ENCODE results near the gene ZNF391. TPM values are rescaled to one million over a fixed set of nuclear protein-coding genes. Genes with fewer than 3 reads are reported as not detected.
"Not testable (repeated sequence)": the region's sequence is repeated elsewhere in the genome, so short reads cannot be mapped to it uniquely, and the experiment has no call there.

Gene ZNF391
- total RNA-seq, 3 donors from 2014 or later, result 1.9 to 2.5 (median 2.2) TPM

GRCh38 chr6:27400877-27401642 is 12.5 kb downstream of the ZNF391 start:
- no peaks in the 10 kb centered on the region for H3K27me3 Mint-ChIP-seq (ENCODE audit: low read depth)
- no peak overlapping the region for H3K4me3 Mint-ChIP-seq
- H3K36me3 Mint-ChIP-seq (ENCODE audit: insufficient read depth), result peaks cover 48% of the 10 kb centered on the region
- H3K9me3 Mint-ChIP-seq, result peaks cover 57% of the 10 kb centered on the region
- no peak for ATAC-seq
- DNase-seq, result no peak
- H3K4me1 Mint-ChIP-seq (ENCODE audit: low read depth), result no peaks in the 10 kb centered on the region

- Mint-ChIP-seq H3K36me3 (ENCODE audit: insufficient read depth) (peaks cover 16% of the 10 kb centered on the region), H3K4me3 (no peak overlapping the region), H3K27me3 (ENCODE audit: low read depth) (no peaks in the 10 kb centered on the region), H3K9me3 (peaks cover 34% of the 10 kb centered on the region), H3K4me1 (ENCODE audit: low read depth) (no peaks in the 10 kb centered on the region)
- no peak for ATAC-seq
- DNase-seq, result no peak
Measured at GRCh38 chr6:27406085-27406484, 17.5 kb downstream of the ZNF391 start.

DNA sequence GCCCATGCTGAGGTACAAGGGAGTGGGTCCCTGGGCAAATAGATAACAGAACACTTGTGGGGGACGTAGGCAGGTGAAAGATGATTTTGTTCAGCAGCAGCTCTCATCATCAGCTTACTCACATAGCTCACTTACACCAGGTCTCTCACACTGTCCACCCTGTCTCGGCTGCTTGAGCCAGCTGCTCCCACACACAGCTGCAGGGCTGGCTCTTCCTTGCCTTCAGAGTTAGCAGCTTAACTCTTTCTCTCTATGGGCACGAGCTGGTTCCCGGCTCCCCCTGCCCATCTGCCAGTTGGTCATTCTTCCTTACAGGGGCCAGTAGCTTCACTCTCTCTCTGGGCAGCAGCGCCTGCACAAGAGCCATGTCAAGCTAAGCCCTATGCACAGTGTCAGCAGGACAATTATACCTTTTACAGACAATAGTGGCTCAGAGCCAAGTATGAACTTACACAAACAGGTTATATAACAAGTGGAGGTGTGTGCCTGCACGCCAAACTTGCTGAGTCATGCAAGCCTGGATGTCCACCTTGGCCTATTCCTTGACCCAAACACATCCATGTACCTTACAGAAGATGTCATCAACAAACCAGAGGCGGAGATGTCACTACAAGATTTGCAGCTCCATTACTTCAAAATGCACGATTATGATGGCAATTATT is 18.7 kb downstream of the ZNF391 start:
- peaks cover 9% of the 10 kb centered on the region for H3K36me3 Mint-ChIP-seq (ENCODE audit: insufficient read depth)
- no peak for DNase-seq
- no peak for ATAC-seq
- no peaks in the 10 kb centered on the region for H3K4me1 Mint-ChIP-seq (ENCODE audit: low read depth)
- peaks cover 23% of the 10 kb centered on the region for H3K9me3 Mint-ChIP-seq
- H3K27me3 Mint-ChIP-seq (ENCODE audit: low read depth), result no peaks in the 10 kb centered on the region
- H3K4me3 Mint-ChIP-seq, result no peak overlapping the region

GRCh38 chr6:27414300-27414699 is 25.7 kb downstream of the ZNF391 start:
- no peaks in the 10 kb centered on the region for H3K4me1 Mint-ChIP-seq (ENCODE audit: low read depth)
- DNase-seq (no peak), ATAC-seq (no peak)
- no peak overlapping the region for H3K4me3 Mint-ChIP-seq
- no peaks in the 10 kb centered on the region for H3K9me3 Mint-ChIP-seq
- peaks cover 9% of the 10 kb centered on the region for H3K27me3 Mint-ChIP-seq (ENCODE audit: low read depth)
- H3K36me3 Mint-ChIP-seq (ENCODE audit: insufficient read depth), result no peaks in the 10 kb centered on the region

DNA sequence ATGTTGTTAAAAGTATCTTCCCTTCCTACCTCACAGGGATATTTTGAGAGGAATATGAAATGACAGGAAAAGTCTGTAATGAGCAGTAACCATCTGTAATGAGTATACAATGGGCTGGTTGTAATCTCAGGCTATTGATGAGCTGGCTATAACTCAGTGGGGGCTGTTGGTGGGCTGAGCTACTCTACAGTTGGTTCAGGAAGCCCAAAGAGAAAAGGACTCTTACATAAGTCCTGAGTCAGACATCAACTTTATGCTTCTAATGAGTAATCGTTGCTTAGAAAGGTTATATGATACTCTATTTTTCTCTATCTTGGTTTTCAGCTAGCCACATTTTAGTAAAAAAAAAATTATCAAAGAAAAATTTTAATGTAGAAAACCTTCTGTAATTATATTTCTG is 26.4 kb downstream of the ZNF391 start:
- H3K36me3 Mint-ChIP-seq (ENCODE audit: insufficient read depth), result no peaks in the 10 kb centered on the region
- H3K9me3 Mint-ChIP-seq, result no peaks in the 10 kb centered on the region
- peaks cover 14% of the 10 kb centered on the region for H3K27me3 Mint-ChIP-seq (ENCODE audit: low read depth)
- ATAC-seq, result no peak
- no peaks in the 10 kb centered on the region for H3K4me1 Mint-ChIP-seq (ENCODE audit: low read depth)
- H3K4me3 Mint-ChIP-seq, result no peak overlapping the region
- DNase-seq, result no peak

- Mint-ChIP-seq H3K4me1 (ENCODE audit: low read depth) (no peaks in the 10 kb centered on the region), H3K9me3 (no peaks in the 10 kb centered on the region), H3K36me3 (ENCODE audit: insufficient read depth) (no peaks in the 10 kb centered on the region), H3K4me3 (no peak overlapping the region), H3K27me3 (ENCODE audit: low read depth) (peaks cover 20% of the 10 kb centered on the region)
- DNase-seq, result no peak
- ATAC-seq, result no peak
Measured at GRCh38 chr6:27415898-27416297, 27.3 kb downstream of the ZNF391 start.

DNA sequence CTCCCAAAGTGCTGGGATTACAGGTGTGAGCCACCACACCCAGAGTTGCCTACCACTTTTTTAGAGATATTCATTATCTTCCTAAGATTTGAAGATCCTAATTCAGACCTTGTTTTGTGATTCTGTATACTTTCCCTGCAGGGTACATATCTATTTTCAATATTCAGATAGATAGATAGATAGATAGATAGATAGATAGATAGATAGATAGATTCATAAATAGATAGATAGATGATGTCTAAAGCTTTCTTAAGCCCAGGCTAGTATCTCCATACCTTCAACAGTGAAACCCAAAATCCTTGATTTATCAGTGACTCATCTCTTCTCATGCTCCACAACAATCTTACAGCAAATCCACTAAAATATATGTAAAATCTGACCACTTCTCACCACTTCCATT is 30.8 kb downstream of the ZNF391 start:
- ATAC-seq (no peak), DNase-seq (no peak)
- H3K36me3 Mint-ChIP-seq (ENCODE audit: insufficient read depth), result no peaks in the 10 kb centered on the region
- no peaks in the 10 kb centered on the region for H3K4me1 Mint-ChIP-seq (ENCODE audit: low read depth)
- H3K9me3 Mint-ChIP-seq, result no peaks in the 10 kb centered on the region
- H3K27me3 Mint-ChIP-seq (ENCODE audit: low read depth), result peaks cover 29% of the 10 kb centered on the region
- no peak overlapping the region for H3K4me3 Mint-ChIP-seq

DNA sequence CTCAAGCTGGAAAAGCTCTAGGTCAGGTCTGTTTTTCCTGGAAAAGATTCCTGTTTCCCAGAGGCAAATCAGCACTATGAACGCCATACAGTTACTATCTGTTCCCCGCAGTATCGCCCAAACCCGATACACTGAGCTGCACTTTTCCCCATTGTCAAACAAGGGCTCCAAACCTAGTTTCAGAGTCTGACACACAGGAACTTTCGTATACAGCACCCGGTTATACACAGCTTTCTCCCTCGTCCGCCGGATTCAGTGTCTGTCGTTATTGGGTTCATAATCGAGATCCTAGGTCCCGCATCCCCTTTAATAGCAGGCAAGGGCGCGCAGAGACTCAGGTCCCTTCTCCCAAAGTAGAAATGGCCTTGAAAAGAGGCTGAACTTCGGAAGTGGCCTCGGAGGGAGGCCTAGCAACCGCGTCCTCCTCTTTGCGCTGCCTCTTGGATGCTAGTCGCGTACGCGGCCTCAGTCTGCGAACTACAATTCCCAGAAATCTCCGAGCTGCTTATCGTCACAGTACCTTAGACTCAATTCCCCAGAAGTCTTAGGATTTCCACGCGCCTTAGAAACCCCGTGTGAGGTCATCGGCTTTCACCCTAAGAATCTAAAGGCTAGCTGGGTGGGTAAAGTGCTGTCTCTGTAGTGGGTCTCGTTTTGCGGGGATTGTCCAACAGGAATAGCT is 34.2 kb downstream of the ZNF391 start:
- no peak overlapping the region for H3K4me3 Mint-ChIP-seq
- DNase-seq, result no peak
- no peak for ATAC-seq
- H3K9me3 Mint-ChIP-seq, result no peaks in the 10 kb centered on the region
- H3K27me3 Mint-ChIP-seq (ENCODE audit: low read depth), result peaks cover 24% of the 10 kb centered on the region
- no peaks in the 10 kb centered on the region for H3K36me3 Mint-ChIP-seq (ENCODE audit: insufficient read depth)
- H3K4me1 Mint-ChIP-seq (ENCODE audit: low read depth), result no peaks in the 10 kb centered on the region

- not testable (repeated sequence) for DNase-seq; H3K9me3 Mint-ChIP-seq; H3K36me3 Mint-ChIP-seq (ENCODE audit: insufficient read depth); H3K4me3 Mint-ChIP-seq; H3K4me1 Mint-ChIP-seq (ENCODE audit: low read depth); ATAC-seq
- peaks cover 16% of the 10 kb centered on the region for H3K27me3 Mint-ChIP-seq (ENCODE audit: low read depth)
Measured at GRCh38 chr6:27424851-27425250, 36.3 kb downstream of the ZNF391 start.

- H3K36me3 Mint-ChIP-seq (ENCODE audit: insufficient read depth), result no peaks in the 10 kb centered on the region
- DNase-seq (no peak), ATAC-seq (no peak)
- no peaks in the 10 kb centered on the region for H3K4me1 Mint-ChIP-seq (ENCODE audit: low read depth)
- peaks cover 8% of the 10 kb centered on the region for H3K27me3 Mint-ChIP-seq (ENCODE audit: low read depth)
- H3K9me3 Mint-ChIP-seq, result no peaks in the 10 kb centered on the region
- no peak overlapping the region for H3K4me3 Mint-ChIP-seq
Measured at GRCh38 chr6:27426045-27426620, 37.6 kb downstream of the ZNF391 start.

DNA sequence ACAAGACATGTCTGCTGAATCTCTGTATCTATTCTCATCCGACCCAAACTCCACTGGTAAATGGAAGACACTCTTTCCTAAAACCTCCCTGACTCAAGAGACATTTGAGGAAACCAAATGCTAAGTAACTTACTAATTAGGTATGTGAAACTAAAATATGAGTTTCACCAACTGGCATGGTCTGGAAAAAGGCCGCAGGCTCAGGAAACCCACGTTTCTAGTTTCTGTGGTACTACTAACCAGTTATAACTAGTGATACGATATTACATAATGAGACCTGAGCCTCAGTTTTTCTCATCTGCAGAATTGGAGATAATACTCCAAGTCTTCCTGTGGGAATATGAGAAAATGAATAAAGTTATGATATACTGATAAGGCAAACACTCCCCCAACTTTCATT is 39.9 kb downstream of the ZNF391 start:
- DNase-seq (no peak), ATAC-seq (no peak)
- H3K9me3 Mint-ChIP-seq, result peaks cover 2% of the 10 kb centered on the region
- H3K4me3 Mint-ChIP-seq, result no peak overlapping the region
- no peaks in the 10 kb centered on the region for H3K4me1 Mint-ChIP-seq (ENCODE audit: low read depth)
- no peaks in the 10 kb centered on the region for H3K36me3 Mint-ChIP-seq (ENCODE audit: insufficient read depth)
- peaks cover 2% of the 10 kb centered on the region for H3K27me3 Mint-ChIP-seq (ENCODE audit: low read depth)

DNA sequence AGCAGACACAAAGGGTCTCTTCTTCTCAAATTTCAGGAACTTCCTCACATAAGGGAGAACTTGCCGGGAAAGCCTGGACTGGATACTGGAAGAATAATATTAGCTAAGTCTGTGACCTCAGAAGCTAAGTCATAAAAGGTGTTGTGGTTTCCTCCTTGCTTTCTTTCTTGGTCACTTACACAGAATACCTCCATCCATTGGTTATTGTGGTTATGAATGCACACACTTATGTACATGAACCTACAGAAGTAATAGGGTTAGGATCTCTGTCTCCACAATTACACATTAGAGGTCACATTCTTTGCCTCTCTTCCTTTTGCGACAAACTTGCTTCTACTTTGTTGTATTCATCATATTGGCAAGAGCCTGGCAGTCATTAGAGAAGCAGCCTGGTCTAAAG is 40.4 kb downstream of the ZNF391 start:
- Mint-ChIP-seq H3K4me3 (no peak overlapping the region), H3K36me3 (ENCODE audit: insufficient read depth) (no peaks in the 10 kb centered on the region), H3K9me3 (peaks cover 7% of the 10 kb centered on the region), H3K27me3 (ENCODE audit: low read depth) (peaks cover 2% of the 10 kb centered on the region), H3K4me1 (ENCODE audit: low read depth) (no peaks in the 10 kb centered on the region)
- ATAC-seq (no peak), DNase-seq (no peak)

DNA sequence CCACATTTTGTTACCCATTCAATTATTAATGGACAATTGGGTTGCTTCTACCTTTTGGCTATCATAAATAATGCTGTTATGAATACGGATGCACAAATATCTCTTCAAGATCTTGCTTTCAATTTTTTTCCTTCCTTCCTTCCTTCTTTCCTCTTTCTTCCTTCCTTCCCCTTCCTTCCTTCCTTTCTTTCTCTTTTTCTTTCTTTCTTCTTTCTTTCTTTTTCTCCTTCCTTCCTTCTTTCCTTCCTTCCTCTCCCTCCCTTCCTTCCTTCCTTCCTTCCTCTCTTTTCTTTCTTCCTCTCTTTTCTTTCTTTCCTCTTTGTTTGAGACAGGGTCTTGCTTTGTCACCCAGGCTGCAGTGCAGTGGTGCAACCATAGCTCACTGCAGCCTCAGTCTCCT is 45.2 kb downstream of the ZNF391 start:
- H3K9me3 Mint-ChIP-seq, result peaks cover 22% of the 10 kb centered on the region
- no peak overlapping the region for H3K4me3 Mint-ChIP-seq
- DNase-seq (no peak), ATAC-seq (no peak)
- no peaks in the 10 kb centered on the region for H3K4me1 Mint-ChIP-seq (ENCODE audit: low read depth)
- no peaks in the 10 kb centered on the region for H3K36me3 Mint-ChIP-seq (ENCODE audit: insufficient read depth)
- H3K27me3 Mint-ChIP-seq (ENCODE audit: low read depth), result peaks cover 7% of the 10 kb centered on the region

DNA sequence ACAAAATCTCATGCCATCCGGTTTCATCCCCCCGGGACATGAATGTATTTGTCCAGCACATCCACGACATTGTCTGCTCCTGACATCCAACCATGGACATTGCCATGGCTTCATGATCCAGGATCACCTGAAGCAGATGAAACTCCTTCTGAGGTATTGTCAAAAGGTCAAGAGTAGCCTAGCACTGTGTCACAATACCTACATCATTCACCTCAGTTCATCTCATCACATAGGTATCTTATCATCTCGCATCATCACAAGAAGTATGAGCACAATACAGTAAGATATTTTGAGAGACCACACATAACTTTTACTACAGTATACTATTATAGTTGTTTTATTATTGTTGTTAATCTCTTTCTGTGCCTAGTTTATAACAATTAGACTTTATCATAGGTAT is 50.8 kb downstream of the ZNF391 start:
- peaks cover 6% of the 10 kb centered on the region for H3K27me3 Mint-ChIP-seq (ENCODE audit: low read depth)
- H3K4me1 Mint-ChIP-seq (ENCODE audit: low read depth), result no peaks in the 10 kb centered on the region
- peaks cover 6% of the 10 kb centered on the region for H3K36me3 Mint-ChIP-seq (ENCODE audit: insufficient read depth)
- peaks cover 31% of the 10 kb centered on the region for H3K9me3 Mint-ChIP-seq
- no peak overlapping the region for H3K4me3 Mint-ChIP-seq
- ATAC-seq (no peak), DNase-seq (no peak)

All from activated T-cell treated with anti-CD3 and anti-CD28 coated beads, Interleukin-2, amount 50 U/mL, for 4 hours (primary cell).